CD14-positive monocyte (primary cell): ENCODE data around the gene SLCO4A1. TPM values are rescaled to one million over a fixed set of nuclear protein-coding genes. Genes with fewer than 3 reads are reported as not detected.

Experiments used
- DNase-seq, 3 donors: peaks; one replicate each; pipeline ENCODE4 v3.0.0-alpha.2; 2011 to 2022
- H2AFZ ChIP-seq: 2 replicates; pipeline ENCODE4 v1.6.0; 2012; ENCODE audit warnings: mild to moderate bottlenecking, low read depth, low read length, inconsistent platforms; ENCODE audit not compliant: insufficient read depth, poor library complexity, severe bottlenecking
- H3K27ac ChIP-seq, 2 donors: 1 replicate in 1 of 2; 2 replicates in 1 of 2; pipeline ENCODE4 v1.5.1; 2012 to 2013; ENCODE audit warnings: low read length in 2 of 2, control low read depth in 1 of 2, inconsistent platforms in 1 of 2, low read depth in 1 of 2, mild to moderate bottlenecking in 1 of 2
- H3K27me3 ChIP-seq, 2 donors: one replicate each; pipeline versions ENCODE4 v1.6.0 to v1.6.1; 2011 to 2013; ENCODE audit warnings: low read length in 2 of 2; ENCODE audit not compliant: control insufficient read depth in 2 of 2, insufficient read depth in 2 of 2
- H3K36me3 ChIP-seq, 2 donors: replicated peaks in 1 of 2; 1 replicate in 1 of 2; 2 replicates in 1 of 2; pipeline versions ENCODE4 v1.5.1 to v1.6.1; 2012 to 2013; ENCODE audit warnings: low read length in 2 of 2, control low read depth in 1 of 2, inconsistent platforms in 1 of 2, mild to moderate bottlenecking in 1 of 2; ENCODE audit not compliant: insufficient read depth in 2 of 2, control insufficient read depth in 1 of 2
- H3K4me1 ChIP-seq, 2 donors: 1 replicate in 1 of 2; 2 replicates in 1 of 2; pipeline versions ENCODE4 v1.5.1 to v1.6.1; 2012 to 2013; ENCODE audit warnings: low read length in 2 of 2, control low read depth in 1 of 2, inconsistent platforms in 1 of 2, mild to moderate bottlenecking in 1 of 2, moderate library complexity in 1 of 2; ENCODE audit not compliant: insufficient read depth in 2 of 2, control insufficient read depth in 1 of 2
- H3K4me2 ChIP-seq: replicated peaks from 2 replicates; pipeline ENCODE3; 2012; ENCODE audit warnings: low read length, moderate library complexity, mild to moderate bottlenecking; ENCODE audit not compliant: poor library complexity, severe bottlenecking; ENCODE audit errors: extremely low read depth
- H3K4me3 ChIP-seq, 3 experiments: fragments of 200-600 bp in 1 of 3; sonication (generic) in 1 of 3; replicated peaks in 1 of 3; 1 replicate in 2 of 3; 2 replicates in 1 of 3; pipeline ENCODE4 v1.5.1; 2011 to 2013; ENCODE audit warnings: low read length in 3 of 3, mild to moderate bottlenecking in 3 of 3, control low read depth in 2 of 3, low read depth in 2 of 3, inconsistent platforms in 1 of 3, moderate library complexity in 1 of 3
- H3K79me2 ChIP-seq: 2 replicates; pipeline ENCODE4 v1.6.0; 2012; ENCODE audit warnings: mild to moderate bottlenecking, control low read depth, inconsistent platforms, low read length, moderate library complexity; ENCODE audit not compliant: insufficient read depth
- H3K9ac ChIP-seq: 2 replicates; pipeline ENCODE4 v1.6.0; 2017; ENCODE audit warnings: low read length, mild to moderate bottlenecking; ENCODE audit not compliant: insufficient read depth, poor library complexity, severe bottlenecking
- H3K9me3 ChIP-seq, 2 donors: replicated peaks in 1 of 2; 1 replicate in 1 of 2; 2 replicates in 1 of 2; pipeline versions ENCODE4 v1.5.1 to v1.6.1; 2012 to 2013; ENCODE audit warnings: low read length in 2 of 2, control low read depth in 1 of 2; ENCODE audit not compliant: control insufficient read depth in 1 of 2, insufficient read depth in 1 of 2
- H4K20me1 ChIP-seq: 2 replicates; pipeline ENCODE4 v1.6.0; 2012; ENCODE audit warnings: mild to moderate bottlenecking, low read length, control low read depth, moderate library complexity; ENCODE audit not compliant: insufficient read depth
- H3K27ac Mint-ChIP-seq, 7 donors: one replicate each; pipeline ENCODE4 v1.8.0; 2020; ENCODE audit warnings: mild to moderate bottlenecking in 7 of 7, mixed read lengths in 7 of 7, moderate library complexity in 6 of 7, inconsistent platforms in 2 of 7
- H3K27me3 Mint-ChIP-seq, 3 donors: one replicate each; pipeline ENCODE4 v1.8.0; 2021 to 2022; ENCODE audit warnings: low read depth in 3 of 3, mild to moderate bottlenecking in 3 of 3, mixed read lengths in 3 of 3, moderate library complexity in 3 of 3, inconsistent platforms in 1 of 3
- H3K36me3 Mint-ChIP-seq, 2 donors: one replicate each; pipeline ENCODE4 v1.8.0; 2020; ENCODE audit warnings: mixed read lengths in 2 of 2, inconsistent platforms in 1 of 2, mild to moderate bottlenecking in 1 of 2
- H3K4me1 Mint-ChIP-seq: one replicate; pipeline ENCODE4 v1.8.0; 2020; ENCODE audit warnings: mild to moderate bottlenecking, mixed read lengths
- H3K4me3 Mint-ChIP-seq, 2 donors: one replicate each; pipeline ENCODE4 v1.8.0; 2020; ENCODE audit warnings: mild to moderate bottlenecking in 2 of 2, mixed read lengths in 2 of 2, moderate library complexity in 1 of 2
- H3K9me3 Mint-ChIP-seq, 7 donors: one replicate each; pipeline ENCODE4 v1.8.0; 2020 to 2022; ENCODE audit warnings: mixed read lengths in 7 of 7, mild to moderate bottlenecking in 6 of 7, moderate library complexity in 6 of 7, inconsistent platforms in 2 of 7
- WGBS: methylation state at CpG from one replicate; pipeline ENCODE4 v1.1.5; 2013; ENCODE audit warnings: missing lambda C conversion rate; ENCODE audit not compliant: insufficient coverage; 5-methylcytosine and 5-hydroxymethylcytosine counted together
- intact Hi-C, 2 donors: fragments of 100-400 bp; cut with micrococcal nuclease; formaldehyde crosslinking; loops; one replicate each; pipeline versions ENCODE4 v1.15.0 to v1.15.1; 2023
- polyA plus RNA-seq, 3 donors: library from polyadenylated mRNA; depleted of rRNA in 1 of 3; unstranded in 2 of 3; stranded (reverse) in 1 of 3; fragments of 300-500 nt in 2 of 3; fragments of >200 nt in 1 of 3; fragmentation: Illumina TruSeq in 2 of 3; gene quantifications; 1 replicate in 2 of 3; 2 replicates in 1 of 3; pipeline ENCODE4 v1.2.3, GENCODE V29; 2012 to 2021
- TF ChIP-seq, protein P1 (sequence below): fragments of 200-600 bp; IDR thresholded peaks from one replicate; pipeline ENCODE4 v1.8.0; 2022; ENCODE audit warnings: antibody characterized with exemption, mild to moderate bottlenecking

Gene SLCO4A1
- polyA plus RNA-seq, 3 donors: 0.05 to 0.42 (median 0.26) TPM

DNA sequence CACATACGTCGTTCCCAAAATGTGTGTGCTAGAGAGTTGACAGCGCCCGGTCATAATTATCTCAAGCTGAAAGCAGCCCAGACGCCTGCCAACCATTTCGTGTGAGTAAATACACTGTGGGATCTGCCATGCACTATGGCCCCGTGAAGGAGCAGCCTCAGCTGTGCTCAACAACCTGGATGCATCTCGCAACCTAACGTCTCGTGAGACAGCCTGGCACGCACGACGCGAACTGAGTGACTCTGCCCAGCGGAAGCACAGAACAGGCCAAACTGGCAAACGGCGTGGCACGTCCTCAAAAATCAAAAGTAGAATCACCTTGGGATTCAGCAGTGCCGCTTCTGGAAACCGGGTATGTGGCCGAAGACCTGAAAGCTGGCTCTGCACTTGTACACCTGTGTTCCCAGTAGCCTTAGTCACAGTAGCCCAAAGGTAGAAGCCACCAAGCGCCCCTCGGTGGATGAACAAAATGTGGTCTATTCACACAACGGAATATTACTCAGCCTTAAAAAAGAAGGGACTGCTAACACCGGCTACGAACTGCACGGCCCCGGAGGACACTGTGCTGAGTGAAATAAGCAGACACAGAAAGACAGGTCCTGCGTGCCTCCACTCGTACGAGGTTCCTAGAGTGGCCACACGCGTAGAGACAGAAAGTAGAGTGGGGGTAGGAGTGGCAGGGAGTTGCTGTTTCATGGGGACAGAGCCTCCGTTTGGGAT is 27.2 kb upstream of the SLCO4A1 start:
- no peak overlapping the region for H3K9ac ChIP-seq
- H3K27ac Mint-ChIP-seq: no peak overlapping the region
- H3K27me3 Mint-ChIP-seq: peaks cover 0 to 4% (median 0%) of the 10 kb centered on the region in 3 donors
- peaks cover 33% of the 10 kb centered on the region for H3K4me1 Mint-ChIP-seq
- no peaks in the 10 kb centered on the region for H3K79me2 ChIP-seq
- H3K9me3 Mint-ChIP-seq: peaks cover 0 to 9% (median 5%) of the 10 kb centered on the region in 7 donors
- no peaks in the 10 kb centered on the region for H4K20me1 ChIP-seq
- H3K9me3 ChIP-seq: peaks cover 5 to 6% of the 10 kb centered on the region in 2 donors
- no peak overlapping the region for H3K27ac ChIP-seq
- no peak for DNase-seq
- no peak overlapping the region for H2AFZ ChIP-seq
- H3K4me2 ChIP-seq: no peak overlapping the region
- no peaks in the 10 kb centered on the region for H3K36me3 Mint-ChIP-seq
- H3K27me3 ChIP-seq: no peaks in the 10 kb centered on the region
- no peak overlapping the region for H3K4me3 ChIP-seq
- intact Hi-C loops: loop anchor here in 1 of 2 donors (5.0 kb wide), 1 partner anchor 113 kb away; no protein-coding TSS in a partner anchor
- H3K4me3 Mint-ChIP-seq: no peak overlapping the region
- TF ChIP-seq, protein P1, sequence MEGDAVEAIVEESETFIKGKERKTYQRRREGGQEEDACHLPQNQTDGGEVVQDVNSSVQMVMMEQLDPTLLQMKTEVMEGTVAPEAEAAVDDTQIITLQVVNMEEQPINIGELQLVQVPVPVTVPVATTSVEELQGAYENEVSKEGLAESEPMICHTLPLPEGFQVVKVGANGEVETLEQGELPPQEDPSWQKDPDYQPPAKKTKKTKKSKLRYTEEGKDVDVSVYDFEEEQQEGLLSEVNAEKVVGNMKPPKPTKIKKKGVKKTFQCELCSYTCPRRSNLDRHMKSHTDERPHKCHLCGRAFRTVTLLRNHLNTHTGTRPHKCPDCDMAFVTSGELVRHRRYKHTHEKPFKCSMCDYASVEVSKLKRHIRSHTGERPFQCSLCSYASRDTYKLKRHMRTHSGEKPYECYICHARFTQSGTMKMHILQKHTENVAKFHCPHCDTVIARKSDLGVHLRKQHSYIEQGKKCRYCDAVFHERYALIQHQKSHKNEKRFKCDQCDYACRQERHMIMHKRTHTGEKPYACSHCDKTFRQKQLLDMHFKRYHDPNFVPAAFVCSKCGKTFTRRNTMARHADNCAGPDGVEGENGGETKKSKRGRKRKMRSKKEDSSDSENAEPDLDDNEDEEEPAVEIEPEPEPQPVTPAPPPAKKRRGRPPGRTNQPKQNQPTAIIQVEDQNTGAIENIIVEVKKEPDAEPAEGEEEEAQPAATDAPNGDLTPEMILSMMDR: no peak
- H3K36me3 ChIP-seq: no peaks in the 10 kb centered on the region
- peaks cover 31 to 34% of the 10 kb centered on the region in 2 donors for H3K4me1 ChIP-seq
- 96% methylated on average over 33 of the region's 34 CpGs for WGBS

DNA sequence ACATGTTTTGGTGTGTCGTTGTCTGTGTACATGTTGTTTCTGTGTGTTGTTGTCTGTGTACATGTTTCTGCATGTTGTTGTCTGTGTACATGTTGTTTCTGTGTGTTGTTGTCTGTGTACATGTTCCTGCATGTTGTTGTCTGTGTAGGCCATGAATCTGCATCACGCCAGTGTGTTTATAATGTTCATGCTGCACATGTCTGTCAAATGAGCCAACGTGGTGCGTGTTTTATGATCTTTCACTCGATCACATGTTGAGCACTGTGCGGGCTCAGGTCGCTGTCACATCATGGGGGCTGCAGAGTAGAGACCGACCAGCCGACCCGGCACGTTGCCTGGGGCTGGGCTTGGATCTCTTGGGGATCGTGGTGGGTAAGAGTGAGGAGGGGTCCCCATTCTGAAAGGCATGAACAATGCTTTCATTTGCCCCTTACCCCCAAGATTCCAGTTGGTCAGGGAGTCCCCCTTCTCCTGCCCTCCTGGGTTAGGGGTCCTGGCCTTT is 26.5 kb upstream of the SLCO4A1 start:
- no peak overlapping the region for H3K4me2 ChIP-seq
- intact Hi-C loops: loop anchor here (2.0 to 5.0 kb wide), 2 partner anchors 13 to 114 kb away; no protein-coding TSS in a partner anchor
- H3K9me3 ChIP-seq: peaks cover 4 to 5% of the 10 kb centered on the region in 2 donors
- no peaks in the 10 kb centered on the region for H4K20me1 ChIP-seq
- Mint-ChIP-seq H3K27me3 (peaks cover 0 to under 1% (median 0%) of the 10 kb centered on the region in 3 donors), H3K36me3 (no peaks in the 10 kb centered on the region), H3K4me1 (peaks cover 33% of the 10 kb centered on the region), H3K4me3 (no peak overlapping the region), H3K27ac (no peak overlapping the region), H3K9me3 (peaks cover 0 to 6% (median 2%) of the 10 kb centered on the region in 7 donors)
- 94% methylated on average over 6 of the region's 12 CpGs for WGBS
- TF ChIP-seq, protein P1: no peak
- H3K79me2 ChIP-seq: no peaks in the 10 kb centered on the region
- no peak overlapping the region for H2AFZ ChIP-seq
- H3K27me3 ChIP-seq: no peaks in the 10 kb centered on the region
- no peak for DNase-seq
- no peak overlapping the region for H3K9ac ChIP-seq
- no peak overlapping the region for H3K4me3 ChIP-seq
- no peaks in the 10 kb centered on the region for H3K36me3 ChIP-seq
- H3K4me1 ChIP-seq: peaks cover 31 to 34% of the 10 kb centered on the region in 2 donors
- H3K27ac ChIP-seq: no peak overlapping the region
